Coronary artery (tissue), 2 donors: ENCODE measurements around the gene NANP.
"Not testable (repeated sequence)": the region's sequence is repeated elsewhere in the genome, so short reads cannot be mapped to it uniquely, and the experiment has no call there.

Source experiments
- DNase-seq: peaks from one replicate; pipeline ENCODE4 v3.0.0-alpha.2; 2017; ENCODE audit warnings: low spot score
- H3K27ac ChIP-seq, 2 donors: fragments of 200-600 bp; sonication (generic); one replicate each; pipeline ENCODE4 v1.5.1; 2016 to 2019
- H3K4me3 ChIP-seq: fragments of 200-600 bp; sonication (generic); 2 replicates; pipeline ENCODE4 v1.5.1; 2016; ENCODE audit warnings: mild to moderate bottlenecking, moderate library complexity
- CTCF ChIP-seq: fragments of 200-600 bp; sonication (generic); IDR thresholded peaks from one replicate; pipeline ENCODE4 v1.5.1; 2019; ENCODE audit warnings: antibody characterized with exemption

Gene NANP

GRCh38 chr20:25588491-25588890 is 35.3 kb downstream of the NANP start:
- DNase-seq, result no peak
- Histone ChIP-seq H3K4me3 (no peak overlapping the region), H3K27ac (no peak overlapping the region)
- no peak for TF ChIP-seq CTCF

GRCh38 chr20:25587536-25587935 is 36.3 kb downstream of the NANP start:
- Histone ChIP-seq H3K4me3 (no peak overlapping the region), H3K27ac (no peak overlapping the region)
- DNase-seq, result no peak
- TF ChIP-seq CTCF, result no peak

DNA sequence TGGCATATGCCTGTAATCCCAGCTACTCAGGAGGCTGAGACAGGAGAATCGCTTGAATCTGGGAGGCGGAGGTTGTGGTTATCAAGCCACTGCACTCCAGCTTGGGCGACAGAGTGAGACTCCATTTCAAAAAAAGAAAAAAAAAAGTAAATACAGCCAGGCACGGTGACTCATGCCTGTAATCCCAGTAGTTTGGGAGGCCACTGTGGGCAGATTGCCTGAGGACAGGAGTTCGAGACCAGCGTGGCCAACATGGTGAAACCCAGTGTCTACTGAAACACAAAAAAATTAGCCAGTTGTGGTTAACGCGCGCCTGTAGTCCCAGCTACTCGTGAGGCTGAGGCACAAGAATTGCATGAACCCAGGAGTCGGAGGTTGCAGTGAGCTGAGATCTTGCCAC is 36.9 kb downstream of the NANP start:
- no peak overlapping the region for H3K4me3 ChIP-seq
- no peak for DNase-seq
- H3K27ac ChIP-seq, result no peak overlapping the region
- no peak for TF ChIP-seq CTCF

DNA sequence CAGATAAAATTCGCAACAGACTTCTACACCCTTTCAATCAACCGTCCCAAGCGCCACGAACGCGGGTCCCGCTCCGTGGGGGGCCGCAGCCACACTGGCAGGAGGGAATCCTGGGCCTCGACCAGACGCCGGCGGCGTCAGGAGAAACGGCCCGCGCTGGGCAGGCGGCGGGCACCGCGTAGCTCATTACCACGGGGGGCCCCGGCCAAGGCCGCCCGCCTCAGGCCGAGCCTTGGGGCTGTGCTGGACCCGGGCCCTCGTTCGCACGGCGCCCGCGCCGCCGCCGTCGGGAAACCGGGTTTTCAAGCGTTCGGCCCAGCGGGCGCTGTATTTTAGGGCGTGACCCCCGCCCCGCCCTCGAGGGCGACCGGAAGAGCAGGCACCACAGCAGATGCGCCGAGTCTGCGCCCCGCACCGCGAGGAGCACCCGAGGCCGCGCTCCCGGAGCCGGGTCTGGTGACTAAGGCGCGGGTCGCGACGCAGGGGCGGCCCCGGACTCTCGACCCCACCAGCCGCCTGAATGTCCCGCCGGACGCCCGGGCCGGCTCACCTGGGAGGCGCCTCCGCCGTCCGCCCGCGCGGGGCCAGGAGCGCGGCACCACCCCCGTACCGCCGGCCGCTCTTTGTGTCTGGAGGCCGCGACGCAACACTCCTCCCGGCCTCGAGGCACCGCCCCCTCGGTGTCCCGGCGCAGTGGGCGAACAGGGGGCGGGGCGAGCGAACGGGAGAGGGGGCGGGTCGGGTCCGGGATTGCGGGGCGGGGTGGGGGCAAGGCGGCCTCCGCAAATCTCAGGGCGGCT is 38.7 kb downstream of the NANP start, which contains the start of gene NINL:
Gene NINL (minus strand): TSS at position 627 of the 800 bp plus-strand sequence. CDS start 58,944 bp downstream, outside the sequence.
- H3K4me3 ChIP-seq, result peak within 1 kb of the TSS; percentile 95
- DNase-seq, result no peak
- peak within 1 kb of the TSS; percentile 27 to 67 for H3K27ac ChIP-seq
- TF ChIP-seq CTCF, result no peak

DNA sequence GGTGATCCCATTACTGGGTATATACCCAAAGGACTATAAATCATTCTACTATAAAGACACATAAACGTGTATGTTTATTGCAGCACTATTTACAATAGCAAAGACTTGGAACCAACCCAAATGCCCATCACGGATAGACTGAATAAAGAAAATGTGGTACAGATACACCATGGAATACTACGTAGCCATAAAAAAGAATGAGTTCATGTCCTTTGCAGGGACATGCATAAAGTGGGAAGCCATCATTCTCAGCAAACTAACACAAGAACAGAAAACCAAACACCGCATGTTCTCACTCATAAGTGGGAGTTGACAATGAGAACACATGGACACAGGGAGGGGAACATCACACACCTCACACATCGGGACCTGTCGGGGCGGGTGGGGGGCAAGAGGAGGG is 40.2 kb downstream of the NANP start:
- not testable (repeated sequence) for DNase-seq, H3K27ac ChIP-seq, H3K4me3 ChIP-seq

GRCh38 chr20:25580711-25581110 is 43.1 kb downstream of the NANP start:
- no peak overlapping the region for H3K27ac ChIP-seq
- no peak for DNase-seq

More at GRCh38 chr20:25580711-25581110, 43.1 kb downstream of the NANP start:
- H3K4me3 ChIP-seq, result no peak overlapping the region
- TF ChIP-seq CTCF, result no peak
